ENCODE results near the gene HES6. TPM values are rescaled to one million over a fixed set of nuclear protein-coding genes. Genes with fewer than 3 reads are reported as not detected.

Gene HES6
- total RNA-seq, 1 experiment from 2014 or later, result 8.4 TPM

DNA sequence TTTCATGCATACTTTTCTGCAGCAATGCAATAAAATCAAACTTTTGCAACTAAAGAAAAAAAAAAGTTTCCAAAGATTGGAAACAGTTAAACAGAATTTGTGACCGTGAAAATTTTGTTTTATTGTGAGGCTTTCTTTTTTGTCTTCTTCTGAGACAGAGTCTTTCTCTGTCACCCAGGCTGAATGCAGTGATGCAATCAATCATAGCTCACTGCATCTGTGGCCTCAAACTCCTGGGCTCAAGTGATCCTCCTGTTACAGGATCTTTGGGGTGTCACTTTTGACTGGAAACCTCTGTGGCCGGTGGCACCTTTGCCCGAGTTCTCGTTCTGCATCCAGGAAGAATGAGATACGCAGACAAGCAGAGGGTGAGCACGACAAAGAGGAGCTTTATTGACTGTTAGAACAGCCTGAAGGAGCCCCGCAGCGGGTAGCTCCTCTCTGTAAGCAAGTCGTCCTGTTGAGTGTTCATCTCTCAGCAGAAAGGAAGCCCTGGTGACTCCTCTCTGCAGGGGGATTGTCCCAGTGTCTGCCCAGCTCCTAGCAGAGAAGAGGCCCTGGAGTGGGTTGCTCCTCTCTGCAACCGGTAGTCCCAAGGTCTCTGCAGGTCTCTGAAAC lies 19.5 kb downstream of the HES6 start:
- no peaks in the 10 kb centered on the region for H3K4me1 ChIP-seq (replicated peaks; ENCODE audit: insufficient read depth)
- no peak overlapping the region for H3K4me3 ChIP-seq
- H4K20me1 ChIP-seq (ENCODE audit: insufficient read depth), result no peaks in the 10 kb centered on the region
- no peak for DNase-seq
- H3K9me2 ChIP-seq (ENCODE audit: insufficient read depth), result no peaks in the 10 kb centered on the region
- no peak overlapping the region for H3K4me2 ChIP-seq
- ChIA-PET POLR2A (ENCODE audit: unreplicated experiment) (no interaction called here), CTCF (no interaction called here)
- no peaks in the 10 kb centered on the region; the same call in 1 of the 2 replicates for H3K27me3 ChIP-seq (ENCODE audit: insufficient read depth, low read depth)
- H3K27ac ChIP-seq, result no peak overlapping the region
- BruUV-seq (replicated peaks), result no TSS peak
- no peaks in the 10 kb centered on the region for H3F3A ChIP-seq (ENCODE audit: insufficient read depth, low read depth)
- H3K36me3 ChIP-seq (ENCODE audit: low read depth), result no peaks in the 10 kb centered on the region
- intact Hi-C loops (cut with micrococcal nuclease; ENCODE audit: unreplicated experiment), result no loop called here
- no peak overlapping the region for H2AFZ ChIP-seq
- no peaks in the 10 kb centered on the region for H3K9me3 ChIP-seq (ENCODE audit: insufficient read depth, low read depth)
- no peaks in the 10 kb centered on the region for H3K79me2 ChIP-seq (ENCODE audit: low read depth)
- TF ChIP-seq EZH2 (IDR thresholded peaks at IDR 0.05; ENCODE audit: low read depth), result no peak
- TF ChIP-seq, protein P1, sequence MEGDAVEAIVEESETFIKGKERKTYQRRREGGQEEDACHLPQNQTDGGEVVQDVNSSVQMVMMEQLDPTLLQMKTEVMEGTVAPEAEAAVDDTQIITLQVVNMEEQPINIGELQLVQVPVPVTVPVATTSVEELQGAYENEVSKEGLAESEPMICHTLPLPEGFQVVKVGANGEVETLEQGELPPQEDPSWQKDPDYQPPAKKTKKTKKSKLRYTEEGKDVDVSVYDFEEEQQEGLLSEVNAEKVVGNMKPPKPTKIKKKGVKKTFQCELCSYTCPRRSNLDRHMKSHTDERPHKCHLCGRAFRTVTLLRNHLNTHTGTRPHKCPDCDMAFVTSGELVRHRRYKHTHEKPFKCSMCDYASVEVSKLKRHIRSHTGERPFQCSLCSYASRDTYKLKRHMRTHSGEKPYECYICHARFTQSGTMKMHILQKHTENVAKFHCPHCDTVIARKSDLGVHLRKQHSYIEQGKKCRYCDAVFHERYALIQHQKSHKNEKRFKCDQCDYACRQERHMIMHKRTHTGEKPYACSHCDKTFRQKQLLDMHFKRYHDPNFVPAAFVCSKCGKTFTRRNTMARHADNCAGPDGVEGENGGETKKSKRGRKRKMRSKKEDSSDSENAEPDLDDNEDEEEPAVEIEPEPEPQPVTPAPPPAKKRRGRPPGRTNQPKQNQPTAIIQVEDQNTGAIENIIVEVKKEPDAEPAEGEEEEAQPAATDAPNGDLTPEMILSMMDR (conservative IDR thresholded peaks at IDR 0.05), result no peak

DNA sequence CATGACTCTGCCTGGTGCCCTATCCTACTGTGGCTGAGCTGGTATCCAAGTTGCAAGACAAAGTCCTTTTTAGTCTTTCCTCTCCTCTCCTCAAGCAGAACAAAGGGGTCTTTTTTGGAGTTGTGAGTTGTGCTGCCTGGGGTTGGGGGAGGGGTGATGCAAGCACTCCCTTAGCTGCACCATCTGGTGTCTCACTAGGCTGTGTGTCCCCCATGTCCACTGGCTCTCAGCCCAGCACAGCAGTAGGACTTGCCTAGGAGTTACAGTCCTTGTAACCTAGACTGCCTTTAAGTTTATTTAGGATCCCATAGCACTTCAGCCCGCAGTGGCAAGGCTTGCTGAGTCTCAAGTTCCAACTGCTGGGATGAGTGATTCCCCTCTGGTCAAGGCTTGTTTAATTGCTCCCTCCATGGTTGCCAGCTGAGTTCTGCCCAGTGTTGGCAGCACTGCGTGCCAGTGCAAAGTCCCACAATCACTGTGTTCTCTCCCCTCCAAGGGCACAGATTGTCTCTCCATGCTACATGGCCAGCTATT lies 23.1 kb downstream of the HES6 start:
- no peak for TF ChIP-seq EZH2 (IDR thresholded peaks at IDR 0.05; ENCODE audit: low read depth)
- TF ChIP-seq, protein P1 (conservative IDR thresholded peaks at IDR 0.05), result no peak
- H3K27ac ChIP-seq, result no peak overlapping the region
- H3K36me3 ChIP-seq (ENCODE audit: low read depth), result no peaks in the 10 kb centered on the region
- H3K27me3 ChIP-seq (ENCODE audit: insufficient read depth, low read depth), result peaks cover 7% of the 10 kb centered on the region; the same call in 1 of the 2 replicates
- no peaks in the 10 kb centered on the region; the same call in 1 of the 2 replicates for H3K9me3 ChIP-seq (ENCODE audit: insufficient read depth, low read depth)
- H3K9me2 ChIP-seq (ENCODE audit: insufficient read depth), result no peaks in the 10 kb centered on the region
- no peaks in the 10 kb centered on the region for H3F3A ChIP-seq (ENCODE audit: insufficient read depth, low read depth)
- no peaks in the 10 kb centered on the region for H4K20me1 ChIP-seq (ENCODE audit: insufficient read depth)
- no peak overlapping the region for H3K4me3 ChIP-seq
- no peak overlapping the region for H3K4me2 ChIP-seq
- BruUV-seq (replicated peaks), result no TSS peak
- H3K79me2 ChIP-seq (ENCODE audit: low read depth), result no peaks in the 10 kb centered on the region
- DNase-seq, result no peak
- POLR2A ChIA-PET (ENCODE audit: unreplicated experiment), result interaction anchor here (0.6 kb wide), 1 partner anchor 156 kb away, joined by 5 read pairs; the partner anchor contains the start of gene SCLY
- H3K4me1 ChIP-seq (replicated peaks; ENCODE audit: insufficient read depth), result no peaks in the 10 kb centered on the region
- no peak overlapping the region for H2AFZ ChIP-seq
- CTCF ChIA-PET, result no interaction called here
- intact Hi-C loops (cut with micrococcal nuclease; ENCODE audit: unreplicated experiment), result no loop called here

DNA sequence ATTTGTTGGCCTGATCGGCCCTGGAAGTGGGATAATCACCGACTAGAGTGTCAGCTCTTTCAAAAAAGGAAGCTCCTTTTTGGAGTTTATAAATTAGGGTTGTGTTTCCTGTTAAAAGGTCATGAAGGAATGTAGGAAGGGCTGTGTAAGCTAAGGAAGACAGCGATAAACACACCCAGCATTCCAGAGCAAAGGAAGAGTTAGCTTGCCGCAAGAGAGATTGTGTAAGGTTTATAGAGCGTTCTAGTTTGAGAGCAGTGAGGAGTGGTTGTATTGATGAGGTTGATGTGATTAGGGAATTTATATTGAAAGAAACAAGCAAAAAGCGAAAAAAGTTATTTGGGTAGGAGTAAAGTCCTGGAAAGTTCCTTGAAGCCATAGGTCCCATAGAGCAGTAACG lies 32.8 kb downstream of the HES6 start:
- Histone ChIP-seq H4K20me1 (ENCODE audit: insufficient read depth) (peaks cover 8% of the 10 kb centered on the region; the same call in 1 of the 2 replicates), H3K36me3 (ENCODE audit: low read depth) (no peaks in the 10 kb centered on the region), H3F3A (ENCODE audit: insufficient read depth, low read depth) (0 out of 2 replicates have a peak, but pooled peaks cover 6% of the 10 kb centered on the region), H3K27me3 (ENCODE audit: insufficient read depth, low read depth) (peaks cover 52% of the 10 kb centered on the region), H3K9me2 (ENCODE audit: insufficient read depth) (no peaks in the 10 kb centered on the region), H2AFZ (no peak overlapping the region), H3K4me3 (no peak overlapping the region), H3K4me2 (no peak overlapping the region), H3K4me1 (replicated peaks; ENCODE audit: insufficient read depth) (peaks cover 6% of the 10 kb centered on the region; the same call in 1 of the 2 replicates), H3K9me3 (ENCODE audit: insufficient read depth, low read depth) (no peaks in the 10 kb centered on the region; the same call in 1 of the 2 replicates), H3K27ac (no peak overlapping the region), H3K79me2 (ENCODE audit: low read depth) (peaks cover 15% of the 10 kb centered on the region)
- ChIA-PET CTCF (interaction anchor here (0.6 kb wide), 1 partner anchor 473 kb away, joined by 3 read pairs; no protein-coding TSS in a partner anchor), POLR2A (ENCODE audit: unreplicated experiment) (no interaction called here)
- TF ChIP-seq, protein P1 (conservative IDR thresholded peaks at IDR 0.05), result no peak
- no peak for TF ChIP-seq EZH2 (IDR thresholded peaks at IDR 0.05; ENCODE audit: low read depth)
- intact Hi-C loops (cut with micrococcal nuclease; ENCODE audit: unreplicated experiment), result no loop called here
- DNase-seq, result no peak
- no TSS peak for BruUV-seq (replicated peaks)
